ENCODE data around the gene RNF135.
"Not testable (repeated sequence)": the region's sequence is repeated elsewhere in the genome, so short reads cannot be mapped to it uniquely, and the experiment has no call there.

- TF ChIP-seq, protein P1, sequence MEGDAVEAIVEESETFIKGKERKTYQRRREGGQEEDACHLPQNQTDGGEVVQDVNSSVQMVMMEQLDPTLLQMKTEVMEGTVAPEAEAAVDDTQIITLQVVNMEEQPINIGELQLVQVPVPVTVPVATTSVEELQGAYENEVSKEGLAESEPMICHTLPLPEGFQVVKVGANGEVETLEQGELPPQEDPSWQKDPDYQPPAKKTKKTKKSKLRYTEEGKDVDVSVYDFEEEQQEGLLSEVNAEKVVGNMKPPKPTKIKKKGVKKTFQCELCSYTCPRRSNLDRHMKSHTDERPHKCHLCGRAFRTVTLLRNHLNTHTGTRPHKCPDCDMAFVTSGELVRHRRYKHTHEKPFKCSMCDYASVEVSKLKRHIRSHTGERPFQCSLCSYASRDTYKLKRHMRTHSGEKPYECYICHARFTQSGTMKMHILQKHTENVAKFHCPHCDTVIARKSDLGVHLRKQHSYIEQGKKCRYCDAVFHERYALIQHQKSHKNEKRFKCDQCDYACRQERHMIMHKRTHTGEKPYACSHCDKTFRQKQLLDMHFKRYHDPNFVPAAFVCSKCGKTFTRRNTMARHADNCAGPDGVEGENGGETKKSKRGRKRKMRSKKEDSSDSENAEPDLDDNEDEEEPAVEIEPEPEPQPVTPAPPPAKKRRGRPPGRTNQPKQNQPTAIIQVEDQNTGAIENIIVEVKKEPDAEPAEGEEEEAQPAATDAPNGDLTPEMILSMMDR (IDR thresholded peaks at IDR 0.05): not testable (repeated sequence)
- TF ChIP-seq POLR2A (IDR thresholded peaks at IDR 0.05): not testable (repeated sequence)
These were observed 64.8 kb downstream of the RNF135 start for GRCh38 chr17:31035611-31036010.
